Endothelial cell of coronary artery (primary cell): ENCODE measurements around the gene MSI2. TPM values are rescaled to one million over a fixed set of nuclear protein-coding genes. Genes with fewer than 3 reads are reported as not detected.

Experiments used
- total RNA-seq: library from RNA; depleted of rRNA; stranded (reverse); fragments of >200 nt; gene quantifications from 2 replicates; pipeline ENCODE4 v1.2.3, GENCODE V29; 2014

Gene MSI2
- total RNA-seq, result 18.5 and 29.9 TPM in 2 replicates

GRCh38 chr17:57255776-57256681 lies at the start of gene MSI2:
MSI2 (plus strand) TSS chr17:57256523; CDS start chr17:57256743, 220 bp downstream.

Other genes with a start within 250 kb of the MSI2 start
- gene AKAP1, start 171.3 kb upstream of the MSI2 start, total RNA-seq, result 24.0 and 27.3 TPM in 2 replicates